COLO668 (cell line): ENCODE measurements around the gene DYNC1H1.

Source experiments
- DNase-seq: peaks from one replicate; lab custom pipeline; 2025; ENCODE audit not compliant: unreplicated experiment; lab: John Stamatoyannopoulos, UW

DYNC1H1 gene

GRCh38 chr14:102085948-102086708 lies 121.8 kb downstream of the DYNC1H1 start:
- DNase-seq = peak; percentile 78

DNA sequence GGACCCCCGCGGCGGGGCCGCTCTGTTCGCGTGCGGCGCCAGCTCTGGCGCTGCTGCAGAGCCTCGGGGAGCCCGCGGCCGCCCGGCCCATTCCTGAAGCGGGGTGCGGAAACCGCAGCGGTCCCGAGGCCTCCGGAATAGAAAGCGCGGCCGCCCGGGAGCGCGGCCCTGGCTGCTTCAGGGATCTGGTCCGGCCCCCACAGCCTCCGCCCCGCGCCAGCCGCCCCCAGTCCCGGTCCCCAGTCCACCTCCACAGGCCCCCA lies 122.3 kb downstream of the DYNC1H1 start:
- no peak for DNase-seq

DNA sequence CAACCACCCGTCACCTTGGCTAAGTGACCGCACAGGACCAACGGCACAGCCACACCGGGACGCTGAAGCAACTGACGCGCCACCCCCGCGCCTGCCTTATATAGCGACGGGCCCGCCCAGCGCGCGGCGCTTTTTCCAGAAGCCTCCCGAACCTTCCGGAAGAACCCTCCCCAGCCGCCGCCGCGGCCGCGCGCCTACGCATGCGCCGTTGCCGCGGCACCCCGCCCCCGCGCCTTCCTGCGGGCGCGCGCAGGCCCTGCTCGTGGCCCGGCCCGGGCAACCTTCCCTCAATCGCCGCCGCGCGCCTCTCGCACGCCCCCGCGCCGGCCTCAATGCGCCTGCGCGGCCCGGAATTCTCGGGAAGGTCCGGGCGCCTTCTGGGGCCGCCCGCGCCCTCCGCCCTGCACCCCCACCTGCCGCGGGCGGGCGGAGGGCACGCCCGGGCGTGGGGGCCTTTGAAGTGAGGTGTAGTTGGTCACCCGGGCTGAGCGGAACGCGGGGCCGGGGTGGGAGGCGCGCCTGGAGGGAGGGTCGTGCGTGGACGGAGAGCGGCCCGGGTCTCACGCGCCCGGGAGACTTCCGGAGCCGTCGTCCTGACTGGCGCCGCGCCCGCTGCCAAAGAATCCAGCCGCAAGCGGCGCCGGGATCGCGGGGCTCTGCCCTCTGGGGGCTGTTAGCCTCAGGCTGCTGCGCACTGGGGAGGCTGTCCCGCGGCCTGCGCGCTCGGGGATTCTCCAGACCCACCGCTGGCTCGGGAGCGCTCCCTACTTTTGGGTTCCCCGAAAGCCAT lies 122.8 kb downstream of the DYNC1H1 start, which contains the start of gene HSP90AA1:
Gene HSP90AA1, minus strand, starts transcription at position 73 of the 790 bp plus-strand sequence. CDS start 666 bp downstream, outside the sequence.
- peak; percentile 99 for DNase-seq

DNA sequence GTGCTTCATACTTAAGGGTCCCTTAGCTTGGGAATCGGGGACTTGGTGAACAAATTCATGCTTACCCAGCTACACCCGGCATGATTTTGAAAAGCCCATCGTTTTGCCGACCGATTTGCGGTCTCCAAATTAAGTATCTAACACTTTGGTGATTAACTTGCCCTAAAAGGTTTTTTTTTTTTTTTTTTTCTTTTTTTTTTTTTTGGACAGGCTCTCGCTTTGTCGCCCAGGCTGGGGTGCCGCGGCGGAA lies 123.3 kb downstream of the DYNC1H1 start:
- no peak for DNase-seq

- peak; percentile 38 for DNase-seq
Measured at GRCh38 chr14:102088012-102088792, 123.8 kb downstream of the DYNC1H1 start.

DNA sequence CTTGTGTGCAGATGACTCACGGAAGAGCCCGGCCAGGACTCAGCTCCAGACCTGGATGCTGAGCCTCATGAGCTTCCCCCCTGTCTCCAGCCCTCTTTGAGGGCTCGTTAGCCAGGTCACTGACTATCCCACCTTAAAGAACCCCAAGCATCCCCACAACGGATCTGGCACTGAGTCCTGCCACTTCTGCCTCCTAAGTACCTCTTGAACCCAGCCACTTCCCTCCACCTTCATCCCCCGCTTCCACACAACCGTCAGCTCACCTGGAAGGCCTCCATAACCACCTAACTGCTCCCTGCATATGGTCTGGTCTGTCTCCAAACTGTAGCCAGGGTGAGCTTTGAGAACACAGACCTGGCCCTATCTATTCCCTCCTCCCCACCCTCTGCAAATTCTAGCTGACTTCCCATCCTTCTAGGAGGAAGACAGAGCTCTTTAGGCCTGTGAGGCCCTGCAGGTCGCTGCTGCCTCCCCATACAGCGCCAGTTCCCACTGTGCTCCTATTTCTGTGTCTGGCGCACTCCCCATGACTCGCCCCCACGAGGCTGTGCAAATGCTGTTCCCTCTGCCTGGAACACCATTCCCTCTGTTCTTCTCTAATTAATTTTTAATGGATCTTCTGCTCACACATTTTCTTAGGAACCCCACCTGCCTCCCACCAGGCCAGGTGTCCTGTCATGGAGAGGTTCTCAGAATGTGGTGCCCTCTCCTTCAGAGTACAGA lies 125.4 kb downstream of the DYNC1H1 start:
- no peak for DNase-seq

DNA sequence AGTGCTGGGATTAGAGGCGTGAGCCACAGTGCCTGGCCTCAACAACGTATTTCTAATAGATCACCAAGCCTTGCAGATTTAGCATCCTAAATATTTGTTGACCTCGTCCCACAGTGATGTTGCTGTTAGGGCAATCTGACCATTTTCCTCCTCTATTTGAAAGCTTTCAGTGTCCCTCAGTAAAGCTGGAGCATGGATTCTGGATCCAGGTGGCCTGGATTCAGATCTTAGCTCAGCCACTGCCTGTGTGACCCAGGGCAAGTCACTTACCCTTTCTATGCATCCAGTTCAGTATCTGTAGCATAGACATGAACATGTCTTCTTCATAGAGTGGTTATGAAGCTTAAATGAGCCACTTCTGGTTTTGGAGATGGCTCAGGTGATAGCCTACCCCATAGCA lies 126.3 kb downstream of the DYNC1H1 start:
- no peak for DNase-seq

DNA sequence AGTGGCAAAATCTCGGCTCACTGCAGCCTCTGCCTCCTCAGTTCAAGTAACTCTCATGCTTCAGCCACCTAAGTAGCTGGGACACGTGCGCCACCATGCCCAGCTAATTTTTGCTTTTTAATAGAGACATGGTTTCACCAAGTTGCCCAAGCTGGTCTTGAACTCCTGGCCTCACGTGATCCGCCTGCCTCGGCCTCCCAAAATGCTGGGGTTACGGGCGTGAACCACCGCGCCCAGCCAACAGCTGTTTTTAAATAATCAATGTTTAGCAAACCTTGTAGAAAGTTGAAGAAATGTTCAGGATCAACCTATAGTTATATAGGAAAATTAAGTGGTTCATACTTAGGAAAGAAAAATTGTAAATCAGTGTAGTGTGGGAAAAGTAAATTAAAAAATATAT lies 128.4 kb downstream of the DYNC1H1 start:
- no peak for DNase-seq

GRCh38 chr14:102094101-102094500 lies 129.7 kb downstream of the DYNC1H1 start:
- no peak for DNase-seq

DNA sequence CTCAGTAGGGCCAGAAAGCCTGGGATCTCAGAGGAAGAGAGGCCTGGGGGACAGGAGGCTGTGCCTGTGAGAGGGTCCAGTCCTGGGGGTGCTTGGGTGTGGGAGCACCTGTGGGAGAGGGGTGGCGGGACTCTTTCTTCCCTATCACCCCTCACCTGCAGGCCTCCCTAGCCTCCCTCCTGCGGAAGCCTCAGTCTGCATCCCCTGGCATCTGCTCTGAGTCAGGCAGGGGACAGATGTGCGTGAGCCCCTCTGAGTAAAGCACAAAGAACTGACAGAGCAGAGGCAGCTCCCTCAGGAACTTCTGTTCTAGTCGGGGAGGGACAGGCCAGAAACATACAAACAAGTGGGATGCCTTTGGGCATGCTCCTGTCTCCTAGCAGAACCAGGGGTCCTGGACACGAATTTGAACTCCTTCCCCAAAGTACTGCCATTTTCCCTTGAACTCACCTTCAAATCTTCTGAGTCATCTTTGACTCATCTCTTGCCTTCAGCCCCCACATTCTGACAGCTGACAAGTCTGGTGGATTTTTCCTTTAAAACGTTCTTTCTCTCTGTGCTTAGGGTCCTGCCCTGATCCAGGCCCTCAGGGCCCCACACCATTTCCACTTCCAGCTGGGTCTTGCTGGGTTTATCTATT lies 131.0 kb downstream of the DYNC1H1 start:
- DNase-seq = no peak

DNA sequence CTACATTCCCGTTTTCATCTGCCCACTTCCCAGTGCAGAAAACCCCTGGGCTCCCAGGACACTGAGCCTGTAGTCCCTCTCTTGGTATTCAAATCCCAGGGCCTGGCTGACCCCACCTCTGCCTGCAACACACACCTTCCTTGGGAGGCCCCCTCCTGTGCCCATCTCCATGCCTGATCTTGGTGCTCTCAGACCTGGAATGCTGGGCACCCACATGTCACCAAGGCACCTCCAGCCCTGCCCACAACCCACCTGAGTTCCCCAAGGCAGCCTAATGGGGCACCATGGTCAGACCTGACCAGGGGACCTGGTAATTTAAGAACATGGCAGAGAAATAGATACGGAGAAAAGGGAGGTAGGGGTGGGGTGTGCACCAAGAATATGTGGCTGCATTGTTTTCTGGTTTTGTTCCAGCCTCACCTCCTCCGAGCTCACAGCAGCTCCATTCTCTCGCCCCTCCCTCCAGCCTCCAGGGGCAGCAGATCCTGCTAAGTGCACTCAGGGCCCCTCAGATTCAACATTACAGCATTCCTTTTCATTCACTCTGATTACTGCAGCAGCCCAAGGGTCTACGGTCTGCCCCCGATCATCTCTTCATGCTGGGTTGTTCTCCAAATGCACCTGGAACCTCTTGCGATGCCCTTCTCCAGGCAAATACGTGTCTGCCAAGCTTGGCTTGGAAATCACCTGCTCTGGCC lies 131.6 kb downstream of the DYNC1H1 start:
- DNase-seq = no peak

DNA sequence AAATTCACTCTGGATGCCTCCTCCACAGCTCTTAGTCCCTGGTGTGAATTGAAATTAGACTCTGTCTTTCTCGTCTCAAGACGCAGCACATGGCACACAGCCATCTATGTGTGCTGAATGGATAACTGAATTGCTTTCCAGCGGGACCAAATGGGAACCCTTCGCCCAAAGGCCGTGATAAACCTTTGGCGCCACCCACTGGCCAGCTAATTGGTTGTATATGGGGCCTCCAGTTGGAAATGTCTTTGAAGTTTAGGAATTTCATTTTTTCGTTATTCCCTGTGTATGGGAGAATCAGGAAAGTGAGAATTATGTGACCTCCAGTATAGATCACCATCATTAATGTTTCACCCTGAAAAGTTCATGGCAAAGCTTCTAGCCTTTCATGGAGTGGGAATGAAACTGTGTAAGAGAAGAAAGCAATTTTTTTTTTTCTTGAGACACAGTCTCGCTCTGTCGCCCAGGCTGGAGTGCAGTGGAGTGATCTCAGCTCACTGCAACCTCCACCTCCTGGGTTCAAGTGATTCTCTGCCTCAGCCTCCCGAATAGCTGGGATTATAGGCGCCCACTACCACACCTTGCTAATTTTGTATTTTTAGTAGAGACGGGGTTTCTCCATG lies 132.3 kb downstream of the DYNC1H1 start:
- DNase-seq = peak; percentile 80

DNA sequence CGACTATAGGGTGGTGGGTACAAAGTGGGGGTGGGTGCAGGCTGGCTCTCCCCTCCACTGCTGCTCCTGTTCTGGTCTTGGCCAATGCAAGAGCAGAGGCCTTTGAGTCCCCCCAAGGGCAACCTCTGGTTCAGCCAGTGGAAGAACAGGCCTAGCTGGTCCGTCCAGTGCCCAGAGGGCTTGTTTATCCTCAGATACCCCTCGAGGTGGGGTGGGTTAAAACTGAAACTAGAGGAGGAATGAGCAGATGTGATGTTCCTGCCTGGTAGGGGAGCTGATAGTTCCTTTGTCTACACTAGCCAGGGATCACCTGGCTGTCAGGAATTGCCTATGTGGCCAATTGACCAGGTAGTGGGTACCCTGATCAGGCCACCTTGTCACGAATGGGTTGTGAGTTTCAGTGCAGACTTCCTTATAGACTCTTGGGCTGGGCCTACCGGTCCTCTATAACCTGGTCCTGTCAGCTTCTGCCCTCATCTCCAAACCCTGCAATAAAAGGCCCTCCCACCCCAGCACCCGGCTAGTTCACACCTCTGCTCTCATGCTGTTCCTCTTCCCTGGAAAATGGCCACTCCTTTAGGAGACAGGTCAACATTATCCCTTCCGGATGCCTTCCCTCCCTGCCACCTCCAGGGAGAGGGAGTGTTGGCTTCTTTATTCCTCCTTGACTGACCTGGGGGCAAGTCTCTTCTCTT lies 133.2 kb downstream of the DYNC1H1 start:
- no peak for DNase-seq

DNA sequence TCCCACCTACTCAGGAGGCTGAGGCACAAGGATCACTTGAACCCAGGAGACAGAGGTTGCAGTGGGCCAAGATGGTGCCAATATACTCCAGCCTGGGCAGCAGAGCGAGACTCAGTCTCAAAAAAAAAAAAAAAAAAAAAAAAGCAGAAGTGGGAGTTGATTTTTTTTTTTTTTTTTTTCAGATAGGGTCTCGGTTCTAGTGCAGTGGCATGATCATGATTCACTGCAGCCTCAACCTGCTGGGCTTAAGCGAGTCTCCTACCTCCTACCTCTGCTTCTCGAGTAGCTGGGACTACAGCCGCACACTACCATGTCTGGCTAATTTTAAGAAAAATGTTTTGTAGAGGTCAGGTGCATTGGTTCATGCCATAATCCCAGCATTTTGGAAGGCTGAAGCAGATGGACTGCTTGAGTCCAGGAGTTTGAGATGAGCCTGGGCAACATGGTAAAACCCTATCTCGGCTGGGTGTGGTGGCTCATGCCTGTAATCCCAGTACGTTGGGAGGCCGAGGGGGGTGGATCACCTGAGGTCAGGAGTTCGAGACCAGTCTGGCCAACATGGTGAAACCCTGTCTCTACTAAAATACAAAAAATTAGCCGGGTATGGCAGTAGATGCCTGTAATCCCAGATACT lies 138.8 kb downstream of the DYNC1H1 start:
- no peak for DNase-seq

DNA sequence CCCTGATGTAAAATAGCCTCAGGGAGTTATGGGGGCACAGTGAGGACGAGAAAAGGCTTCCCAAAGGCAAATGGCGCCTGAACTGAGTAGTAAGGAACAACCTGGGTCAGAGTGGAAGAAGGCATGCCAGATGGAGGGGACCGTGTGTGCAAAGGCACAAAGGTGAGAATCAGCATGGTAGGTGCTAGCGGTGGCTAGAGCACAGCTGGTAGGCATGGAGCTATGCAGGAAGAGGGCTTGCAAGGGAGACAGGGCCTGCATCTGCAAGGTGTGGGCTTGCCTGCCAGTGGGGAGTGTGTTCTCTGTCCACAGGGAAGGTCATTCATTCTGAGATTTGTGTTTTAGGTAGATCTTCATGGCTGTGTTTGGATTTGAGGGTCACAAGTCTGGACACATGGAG lies 141.0 kb downstream of the DYNC1H1 start:
- DNase-seq = no peak
